H1 (cell line): ENCODE results near the gene PRR29. TPM values are rescaled to one million over a fixed set of nuclear protein-coding genes. Genes with fewer than 3 reads are reported as not detected.

Experiments
- CTCF ChIA-PET: fragments of 300-600 bp; sonication (Branson Sonifier 250); formaldehyde crosslinking; loops from one replicate; lab custom pipeline; 2021; ENCODE audit not compliant: partially characterized antibody; lab: Charles Lee
- POLR2A ChIA-PET: fragments of 300-600 bp; sonication (Branson Sonifier 250); formaldehyde crosslinking; loops from one replicate; lab custom pipeline; 2021; ENCODE audit warnings: inconsistent platforms; ENCODE audit not compliant: partially characterized antibody; lab: Charles Lee
- DNase-seq, 2 experiments: peaks; one replicate each; pipeline versions ENCODE4 v3.0.0 to v3.0.0-alpha.2; 2010 to 2022; ENCODE audit warnings: low spot score in 2 of 2, low read depth in 1 of 2, mixed read lengths in 1 of 2
- FAIRE-seq: peaks from 2 replicates; lab custom pipeline; 2011; peaks lifted over from hg19 to GRCh38; lab: Jason Lieb, UNC
- H2AFZ ChIP-seq: 2 replicates; pipeline ENCODE4 v1.8.1; 2012; ENCODE audit warnings: low read length, inconsistent platforms
- H2AK5ac ChIP-seq: 2 replicates; pipeline ENCODE4 v1.6.1; 2013; ENCODE audit warnings: low read depth, low read length
- H2BK120ac ChIP-seq: replicated peaks from 2 replicates; pipeline ENCODE3; 2013; ENCODE audit warnings: low read depth, low read length, inconsistent platforms
- H2BK12ac ChIP-seq: 2 replicates; pipeline ENCODE4 v1.6.1; 2013; ENCODE audit warnings: low read depth, low read length
- H2BK15ac ChIP-seq: 2 replicates; pipeline ENCODE4 v1.6.1; 2013; ENCODE audit warnings: low read length
- H2BK20ac ChIP-seq: 2 replicates; pipeline ENCODE4 v1.6.1; 2013; ENCODE audit warnings: low read length
- H2BK5ac ChIP-seq: 2 replicates; pipeline ENCODE4 v1.6.1; 2013; ENCODE audit warnings: low read depth, low read length
- H3K14ac ChIP-seq: 2 replicates; pipeline ENCODE4 v1.6.1; 2013; ENCODE audit warnings: inconsistent platforms; ENCODE audit not compliant: insufficient read length
- H3K18ac ChIP-seq: 2 replicates; pipeline ENCODE4 v1.6.1; 2013; ENCODE audit warnings: low read length; ENCODE audit errors: extremely low read depth
- H3K23ac ChIP-seq: 2 replicates; pipeline ENCODE4 v1.6.1; 2013; ENCODE audit warnings: inconsistent platforms; ENCODE audit not compliant: insufficient read length
- H3K23me2 ChIP-seq: 2 replicates; pipeline ENCODE4 v1.6.1; 2013; ENCODE audit warnings: low read depth, low read length
- H3K27ac ChIP-seq: 2 replicates; pipeline ENCODE4 v1.6.1; 2011; ENCODE audit warnings: low read depth, low read length, inconsistent platforms
- H3K27me3 ChIP-seq, 4 experiments: replicated peaks in 1 of 4; 1 replicate in 1 of 4; 2 replicates in 3 of 4; pipeline versions ENCODE4 v1.6.1 to v1.8.1; 2011 to 2013; ENCODE audit warnings: low read length in 3 of 4, mild to moderate bottlenecking in 3 of 4, inconsistent platforms in 2 of 4, mixed read lengths in 2 of 4, moderate library complexity in 1 of 4; ENCODE audit not compliant: control insufficient read depth in 3 of 4, insufficient read depth in 3 of 4; ENCODE audit errors: extremely low read depth in 1 of 4
- H3K36me3 ChIP-seq, 4 experiments: 2 replicates each; pipeline versions ENCODE4 v1.6.1 to v1.8.1; 2011 to 2013; ENCODE audit warnings: mild to moderate bottlenecking in 4 of 4, low read length in 3 of 4, moderate library complexity in 2 of 4, control low read depth in 1 of 4, inconsistent platforms in 1 of 4; ENCODE audit not compliant: insufficient read depth in 4 of 4, control insufficient read depth in 2 of 4
- H3K4ac ChIP-seq: replicated peaks from 2 replicates; pipeline ENCODE3; 2013; ENCODE audit warnings: low read length, low read depth, mixed read lengths, inconsistent platforms; ENCODE audit not compliant: insufficient read length
- H3K4me1 ChIP-seq, 4 experiments: replicated peaks in 1 of 4; 1 replicate in 1 of 4; 2 replicates in 3 of 4; pipeline versions ENCODE4 v1.6.1 to v1.8.1; 2011 to 2013; ENCODE audit warnings: low read length in 3 of 4, inconsistent platforms in 2 of 4, mixed read lengths in 1 of 4; ENCODE audit not compliant: insufficient read depth in 4 of 4, control insufficient read depth in 3 of 4
- H3K4me2 ChIP-seq, 2 experiments: 2 replicates each; pipeline versions ENCODE4 v1.6.1 to v1.8.1; 2011 to 2013; ENCODE audit warnings: low read depth in 2 of 2, low read length in 2 of 2, control low read depth in 1 of 2, inconsistent platforms in 1 of 2, mild to moderate bottlenecking in 1 of 2; ENCODE audit not compliant: insufficient read depth in 1 of 2
- H3K4me3 ChIP-seq, 4 experiments: fragments of 200-600, 300-600 bp in 1 of 4; sonication (generic), shearing (Covaris generic), sonication (Bioruptor Twin) in 1 of 4; 2 replicates each; pipeline versions ENCODE4 v1.5.1 to v1.8.1; 2011 to 2016; ENCODE audit warnings: low read length in 4 of 4, low read depth in 3 of 4, control low read depth in 2 of 4, inconsistent platforms in 2 of 4, mild to moderate bottlenecking in 2 of 4, mixed read lengths in 1 of 4, moderate library complexity in 1 of 4; ENCODE audit not compliant: insufficient read depth in 2 of 4; ENCODE audit errors: extremely low read depth in 1 of 4
- H3K56ac ChIP-seq: replicated peaks from 2 replicates; pipeline ENCODE3; 2013; ENCODE audit warnings: low read depth, mild to moderate bottlenecking, mixed read lengths, low read length, inconsistent platforms; ENCODE audit not compliant: insufficient read length
- H3K79me1 ChIP-seq: 2 replicates; pipeline ENCODE4 v1.6.1; 2013; ENCODE audit warnings: low read depth, low read length, control low read depth
- H3K79me2 ChIP-seq, 2 experiments: 2 replicates each; pipeline versions ENCODE4 v1.6.1 to v1.8.1; 2012 to 2013; ENCODE audit warnings: low read length in 2 of 2, mild to moderate bottlenecking in 2 of 2, inconsistent platforms in 1 of 2; ENCODE audit not compliant: insufficient read depth in 2 of 2, control insufficient read depth in 1 of 2
- H3K9ac ChIP-seq, 4 experiments: replicated peaks in 1 of 4; 1 replicate in 1 of 4; 2 replicates in 3 of 4; pipeline versions ENCODE4 v1.6.1 to v1.8.1; 2011 to 2013; ENCODE audit warnings: low read depth in 3 of 4, low read length in 3 of 4, control low read depth in 2 of 4, mild to moderate bottlenecking in 2 of 4, moderate library complexity in 2 of 4, inconsistent platforms in 1 of 4; ENCODE audit errors: extremely low read depth in 1 of 4
- H3K9me3 ChIP-seq, 2 experiments: 2 replicates each; pipeline versions ENCODE4 v1.6.1 to v1.8.1; 2012 to 2013; ENCODE audit warnings: mild to moderate bottlenecking in 2 of 2, moderate library complexity in 2 of 2, control low read depth in 1 of 2, inconsistent platforms in 1 of 2, low read depth in 1 of 2, low read length in 1 of 2, mixed read lengths in 1 of 2; ENCODE audit not compliant: insufficient read depth in 2 of 2
- H4K20me1 ChIP-seq, 2 experiments: replicated peaks in 1 of 2; 2 replicates each; pipeline versions ENCODE3 to v1.8.1; 2011 to 2013; ENCODE audit warnings: inconsistent platforms in 2 of 2, low read length in 2 of 2, mild to moderate bottlenecking in 1 of 2; ENCODE audit not compliant: insufficient read depth in 2 of 2, control insufficient read depth in 1 of 2
- H4K5ac ChIP-seq: 2 replicates; pipeline ENCODE4 v1.6.1; 2013; ENCODE audit warnings: low read length, low read depth, mixed read lengths, inconsistent platforms; ENCODE audit not compliant: insufficient read length
- H4K8ac ChIP-seq: 2 replicates; pipeline ENCODE4 v1.8.0; 2013; ENCODE audit warnings: mild to moderate bottlenecking, moderate library complexity, low read length, inconsistent platforms; ENCODE audit not compliant: insufficient read depth; ENCODE audit errors: extremely low read depth
- H4K91ac ChIP-seq: replicated peaks from 2 replicates; pipeline ENCODE3; 2013; ENCODE audit warnings: low read length, mixed read lengths, inconsistent platforms; ENCODE audit not compliant: insufficient read length
- ASH2L ChIP-seq: fragments of 200-600, 300-600 bp; sonication (generic); IDR thresholded peaks from one replicate; pipeline ENCODE4 v1.7.1; 2017; ENCODE audit warnings: low read length
- BCL11A ChIP-seq, 2 experiments: IDR thresholded peaks; one replicate each; pipeline ENCODE4 v1.6.1; 2011; ENCODE audit warnings: low read depth in 2 of 2, low read length in 2 of 2, mild to moderate bottlenecking in 2 of 2
- CEBPB ChIP-seq: IDR thresholded peaks from 2 replicates; pipeline ENCODE4 v1.6.1; 2012; ENCODE audit warnings: low read depth, low read length
- CHD1 ChIP-seq: IDR thresholded peaks from 2 replicates; pipeline ENCODE4 v1.6.1; 2012; ENCODE audit warnings: low read depth, low read length, improper control_type of control experiment
- EP300 ChIP-seq, 2 experiments: IDR thresholded peaks; 1 replicate in 1 of 2; 2 replicates in 1 of 2; pipeline ENCODE4 v1.6.1; 2011 to 2012; ENCODE audit warnings: low read depth in 2 of 2, low read length in 2 of 2, mild to moderate bottlenecking in 2 of 2, borderline replicate concordance in 1 of 2, inconsistent platforms in 1 of 2, moderate library complexity in 1 of 2
- FOSL1 ChIP-seq: IDR thresholded peaks from 2 replicates; pipeline ENCODE4 v1.6.1; 2011; ENCODE audit warnings: mild to moderate bottlenecking, low read depth, low read length, moderate library complexity; ENCODE audit not compliant: insufficient read depth
- GABPA ChIP-seq: IDR thresholded peaks from 2 replicates; pipeline ENCODE4 v1.6.1; 2011; ENCODE audit warnings: mild to moderate bottlenecking, low read length, moderate library complexity, borderline replicate concordance; ENCODE audit not compliant: insufficient read depth
- GTF2F1 ChIP-seq: IDR thresholded peaks from 2 replicates; pipeline ENCODE4 v1.6.1; 2012; ENCODE audit warnings: low read depth, low read length, improper control_type of control experiment, borderline replicate concordance
- MAFK ChIP-seq: IDR thresholded peaks from 2 replicates; pipeline ENCODE4 v1.6.1; 2012; ENCODE audit warnings: low read depth, mild to moderate bottlenecking, improper control_type of control experiment, low read length
- POLR2A ChIP-seq, 2 experiments: IDR thresholded peaks; 1 replicate in 1 of 2; 2 replicates in 1 of 2; pipeline ENCODE4 v1.6.1; 2011; ENCODE audit warnings: low read depth in 2 of 2, low read length in 2 of 2, mild to moderate bottlenecking in 2 of 2; ENCODE audit errors: control extremely low read depth in 1 of 2
- RBBP5 ChIP-seq: IDR thresholded peaks from 2 replicates; pipeline ENCODE4 v1.7.1; 2012; ENCODE audit warnings: low read depth, mild to moderate bottlenecking, inconsistent platforms, low read length, moderate library complexity, borderline replicate concordance
- SP2 ChIP-seq: IDR thresholded peaks from 2 replicates; pipeline ENCODE4 v1.6.1; 2012; ENCODE audit warnings: mild to moderate bottlenecking, low read length, inconsistent platforms
- ZNF274 ChIP-seq: IDR thresholded peaks from 2 replicates; pipeline ENCODE4 v1.7.0; 2012; ENCODE audit warnings: low read length, borderline replicate concordance; ENCODE audit errors: extremely low read depth
- WGBS, 2 experiments: shearing (Covaris generic) in 1 of 2; methylation state at CpG; one replicate each; pipeline versions ENCODE4 v1.1.6 to v1.1.7; 2013 to 2015; ENCODE audit warnings: low lambda C conversion rate in 2 of 2, mixed read lengths in 2 of 2, inconsistent platforms in 1 of 2, low coverage in 1 of 2, missing lambda C conversion rate in 1 of 2; ENCODE audit not compliant: insufficient replicate concordance in 2 of 2, insufficient coverage in 1 of 2, insufficient read length in 1 of 2; ENCODE audit errors: extremely low coverage in 1 of 2, missing lambda C conversion rate in 1 of 2; 5-methylcytosine and 5-hydroxymethylcytosine counted together
- polyA plus RNA-seq, 7 experiments: library from polyadenylated mRNA; depleted of rRNA in 3 of 7; stranded (reverse) in 5 of 7; unstranded in 2 of 7; fragments of >200 nt in 5 of 7; fragments of 200-250 nt in 2 of 7; gene quantifications; 1 replicate in 5 of 7; 2 replicates in 1 of 7; 4 replicates in 1 of 7; pipeline versions ENCODE4 v1.2.1 to v1.2.3, GENCODE V29; 2011 to 2013; ENCODE audit warnings: missing spikeins in 2 of 7, mixed read lengths in 2 of 7
- total RNA-seq: library from RNA; stranded (reverse); fragmentation: NEBNext Ultra II Directional; extraction: Animal tissue kit (Norgen Biotek cat#: 25700); gene quantifications from 2 replicates; pipeline ENCODE4 v1.2.1, GENCODE V29; 2021
- TF ChIP-seq, protein P1 (sequence below): IDR thresholded peaks from 2 replicates; pipeline ENCODE4 v1.6.1; 2012; ENCODE audit warnings: inconsistent platforms

PRR29 gene
- total and polyA plus RNA-seq, 2 of the 8 experiments (the other 6 are each of a cell fraction or from before 2014, with no cell fraction given) = 0.67 to 0.83 TPM

DNA sequence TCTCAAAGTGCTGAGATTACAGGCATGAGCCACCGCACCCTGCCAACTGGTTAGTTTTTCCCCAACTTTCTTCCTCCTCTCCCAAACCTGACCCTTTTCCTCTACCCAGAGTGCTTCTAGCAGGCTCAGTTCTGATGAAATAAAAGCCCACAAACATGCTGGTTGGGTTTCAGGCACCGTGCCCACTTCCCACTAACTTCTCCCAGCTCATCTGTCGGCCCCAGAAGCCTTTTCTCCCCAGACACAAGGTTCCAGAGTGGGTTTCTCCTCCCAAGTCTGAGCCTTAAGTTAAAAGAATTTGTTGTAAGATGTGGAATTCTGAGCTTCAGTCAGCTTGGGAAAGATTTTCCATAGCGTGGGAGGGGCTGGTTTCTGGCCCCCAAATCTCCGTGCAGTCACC lies 13.9 kb upstream of the PRR29 start:
- Histone ChIP-seq H3K27me3 (no peaks in the 10 kb centered on the region; a peak in 1 of 7 replicates), H3K23me2 (no peaks in the 10 kb centered on the region), H3K56ac (no peak overlapping the region), H4K8ac (no peak overlapping the region), H4K20me1 (no peaks in the 10 kb centered on the region), H4K91ac (no peak overlapping the region), H3K79me1 (no peaks in the 10 kb centered on the region), H3K4me1 (peaks cover 0 to 11% (median 6%) of the 10 kb centered on the region in 4 experiments; a peak in 6 of 7 replicates), H2BK5ac (no peak overlapping the region), H3K79me2 (no peaks in the 10 kb centered on the region), H2BK15ac (no peak overlapping the region), H2BK20ac (no peak overlapping the region), H2AK5ac (no peak overlapping the region), H3K9me3 (0 out of 4 replicates have a peak, but pooled peaks cover 4% of the 10 kb centered on the region in 2 experiments), H3K36me3 (no peaks in the 10 kb centered on the region), H3K18ac (no peak overlapping the region), H4K5ac (no peak overlapping the region), H2BK120ac (no peak overlapping the region), H3K9ac (no peak overlapping the region), H3K4me2 (no peak overlapping the region), H3K4ac (no peak overlapping the region), H3K4me3 (no peak overlapping the region), H2BK12ac (no peak overlapping the region), H3K23ac (no peak overlapping the region), H3K14ac (no peak overlapping the region), H2AFZ (no peak overlapping the region), H3K27ac (no peak overlapping the region)
- CTCF ChIA-PET = interaction anchor here (0.8 to 18.4 kb wide), 16 partner anchors 8 to 99 kb away, joined by 3 to 219 read pairs (median 5); partner anchors contain the start of genes CSHL1, GH1, ICAM2 and PRR29
- FAIRE-seq = no peak
- 85% methylated on average over 5 of the region's 5 CpGs; no CpG with 5 or more reads in 1 of the 2 experiments for WGBS, 2 experiments
- no peak for DNase-seq
- POLR2A ChIA-PET = interaction anchor here (0.7 kb wide), 1 partner anchor 54 kb away, joined by 3 read pairs; no protein-coding TSS in a partner anchor
- no peak for TF ChIP-seq POLR2A (IDR thresholded peaks at IDR 0.05; ENCODE audit: control extremely low read depth in 1 of 2, low read depth in 2 of 2, low read length in 2 of 2)
- no peak for TF ChIP-seq CHD1
- TF ChIP-seq ASH2L = no peak
- TF ChIP-seq EP300 (IDR thresholded peaks at IDR 0.05; ENCODE audit: borderline replicate concordance in 1 of 2, low read depth in 2 of 2, low read length in 2 of 2) = no peak
- no peak for TF ChIP-seq RBBP5
- no peak for TF ChIP-seq CEBPB
- no peak for TF ChIP-seq ZNF274
- TF ChIP-seq MAFK = no peak
- no peak for TF ChIP-seq SP2
- no peak for TF ChIP-seq GTF2F1
- TF ChIP-seq GABPA = no peak
- TF ChIP-seq BCL11A (IDR thresholded peaks at IDR 0.05; ENCODE audit: low read depth in 2 of 2, low read length in 2 of 2) = no peak
- TF ChIP-seq, protein P1, sequence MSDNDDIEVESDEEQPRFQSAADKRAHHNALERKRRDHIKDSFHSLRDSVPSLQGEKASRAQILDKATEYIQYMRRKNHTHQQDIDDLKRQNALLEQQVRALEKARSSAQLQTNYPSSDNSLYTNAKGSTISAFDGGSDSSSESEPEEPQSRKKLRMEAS = no peak
- no peak for TF ChIP-seq FOSL1
